Upper lobe of left lung (tissue), 6 donors: ENCODE data around the gene SEMA3G. TPM values are rescaled to one million over a fixed set of nuclear protein-coding genes. Genes with fewer than 3 reads are reported as not detected.

Source experiments
- ATAC-seq, 2 donors: fragments of 200-7000 bp; cut with Tn5 transposase; one replicate each; pipeline ENCODE4 v1.9.1; 2022; ENCODE audit warnings: mild to moderate bottlenecking in 2 of 2, moderate library complexity in 2 of 2; ENCODE audit not compliant: low FRiP score in 2 of 2
- DNase-seq, 2 donors: peaks; one replicate each; pipeline ENCODE4 v3.0.0-alpha.2; 2019 to 2020
- H3K27ac ChIP-seq, 4 donors: fragments of 200-600 bp; sonication (generic); one replicate each; pipeline ENCODE4 v1.5.1; 2016 to 2019
- H3K27me3 ChIP-seq, 4 donors: fragments of 200-600 bp; sonication (generic); one replicate each; pipeline ENCODE4 v1.5.1; 2017 to 2019
- H3K36me3 ChIP-seq, 4 donors: fragments of 200-600 bp; sonication (generic); one replicate each; pipeline ENCODE4 v1.5.1; 2016 to 2019
- H3K4me1 ChIP-seq, 4 donors: fragments of 200-600 bp; sonication (generic); one replicate each; pipeline ENCODE4 v1.5.1; 2018 to 2019
- H3K4me3 ChIP-seq, 4 donors: fragments of 200-600 bp; sonication (generic); one replicate each; pipeline ENCODE4 v1.5.1; 2017 to 2019; ENCODE audit warnings: mild to moderate bottlenecking in 2 of 4, moderate library complexity in 1 of 4
- H3K9me3 ChIP-seq, 4 donors: fragments of 200-600 bp; sonication (generic); one replicate each; pipeline ENCODE4 v1.5.1; 2018 to 2019
- EP300 ChIP-seq, 4 donors: sonication (generic); formaldehyde crosslinking; IDR thresholded peaks; one replicate each; pipeline ENCODE4 v1.5.1; 2017; ENCODE audit warnings: antibody characterized with exemption in 4 of 4, control low read depth in 2 of 4
- POLR2A ChIP-seq, 4 donors: fragments of 450-650 bp; IDR thresholded peaks; one replicate each; pipeline ENCODE4 v1.5.1; 2016 to 2017; ENCODE audit warnings: antibody characterized with exemption in 4 of 4, mild to moderate bottlenecking in 2 of 4
- POLR2AphosphoS5 ChIP-seq, 2 donors: sonication (generic); formaldehyde crosslinking; IDR thresholded peaks; one replicate each; pipeline ENCODE4 v1.5.1; 2017; ENCODE audit warnings: antibody characterized with exemption in 2 of 2
- WGBS, 2 donors: methylation state at CpG; one replicate each; pipeline ENCODE4 v1.1.5; 2017 to 2018; 5-methylcytosine and 5-hydroxymethylcytosine counted together
- total RNA-seq, 6 donors: library from RNA; depleted of rRNA in 4 of 6; stranded (reverse); fragments of >200 nt in 4 of 6; gene quantifications; one replicate each; pipeline versions ENCODE4 v1.1.0 to v1.2.1, GENCODE V29; 2016 to 2021
- TF ChIP-seq, protein P1 (sequence below), 6 experiments: fragments of 450-650 bp in 4 of 6; fragments of 200-600 bp in 2 of 6; sonication (generic) in 2 of 6; IDR thresholded peaks; one replicate each; pipeline ENCODE4 v1.5.1; 2016 to 2019; ENCODE audit warnings: antibody characterized with exemption in 6 of 6
- donor health status: DM: no; HTN: no; CAD: no; lungs with moderate emphysema.
- donor health status: DM: no; HTN: yes; CAD: no; lungs with severe emphysema.

SEMA3G gene
- total RNA-seq, 6 donors from 2014 or later = 5.1 to 69.0 (median 20.7) TPM

DNA sequence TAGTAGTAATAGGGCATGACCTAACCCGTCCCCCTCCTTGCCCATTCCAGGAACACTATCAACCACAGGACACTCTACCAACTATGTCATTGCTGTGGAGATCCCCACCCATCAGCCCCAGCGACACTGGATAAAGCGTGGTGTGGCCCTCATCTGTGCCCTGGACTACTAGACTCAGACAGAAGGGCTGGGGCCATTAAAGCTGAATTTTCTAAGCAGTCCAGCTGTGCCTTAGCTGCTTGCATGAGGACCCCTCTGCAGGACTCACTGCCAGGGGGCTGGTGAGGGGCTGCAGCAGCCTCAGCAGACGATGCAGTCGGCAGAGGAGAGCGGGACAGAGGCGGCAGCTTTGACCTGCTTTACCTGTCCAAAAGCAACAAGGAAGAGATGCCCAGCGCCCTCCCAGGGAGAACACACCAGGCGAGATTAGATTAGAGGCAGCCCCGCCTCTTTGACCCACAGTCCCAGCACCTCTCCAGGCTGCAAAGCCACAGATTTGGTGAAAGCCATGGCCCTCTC, 44.6 kb downstream of the SEMA3G start:
- Histone ChIP-seq H3K27ac (no peak overlapping the region), H3K36me3 (peaks cover 9 to 66% (median 56%) of the 10 kb centered on the region in 4 donors), H3K4me3 (no peak overlapping the region), H3K9me3 (no peaks in the 10 kb centered on the region), H3K27me3 (no peaks in the 10 kb centered on the region), H3K4me1 (no peaks in the 10 kb centered on the region)
- ATAC-seq (no peak), DNase-seq (no peak)
- WGBS, 2 donors = 87 to 91% methylated on average over 10 of the region's 10 CpGs
- TF ChIP-seq, protein P1, sequence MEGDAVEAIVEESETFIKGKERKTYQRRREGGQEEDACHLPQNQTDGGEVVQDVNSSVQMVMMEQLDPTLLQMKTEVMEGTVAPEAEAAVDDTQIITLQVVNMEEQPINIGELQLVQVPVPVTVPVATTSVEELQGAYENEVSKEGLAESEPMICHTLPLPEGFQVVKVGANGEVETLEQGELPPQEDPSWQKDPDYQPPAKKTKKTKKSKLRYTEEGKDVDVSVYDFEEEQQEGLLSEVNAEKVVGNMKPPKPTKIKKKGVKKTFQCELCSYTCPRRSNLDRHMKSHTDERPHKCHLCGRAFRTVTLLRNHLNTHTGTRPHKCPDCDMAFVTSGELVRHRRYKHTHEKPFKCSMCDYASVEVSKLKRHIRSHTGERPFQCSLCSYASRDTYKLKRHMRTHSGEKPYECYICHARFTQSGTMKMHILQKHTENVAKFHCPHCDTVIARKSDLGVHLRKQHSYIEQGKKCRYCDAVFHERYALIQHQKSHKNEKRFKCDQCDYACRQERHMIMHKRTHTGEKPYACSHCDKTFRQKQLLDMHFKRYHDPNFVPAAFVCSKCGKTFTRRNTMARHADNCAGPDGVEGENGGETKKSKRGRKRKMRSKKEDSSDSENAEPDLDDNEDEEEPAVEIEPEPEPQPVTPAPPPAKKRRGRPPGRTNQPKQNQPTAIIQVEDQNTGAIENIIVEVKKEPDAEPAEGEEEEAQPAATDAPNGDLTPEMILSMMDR (IDR thresholded peaks at IDR 0.05) = no peak
- TF ChIP-seq POLR2AphosphoS5 (IDR thresholded peaks at IDR 0.05) (no peak), EP300 (IDR thresholded peaks at IDR 0.05) (no peak), POLR2A (IDR thresholded peaks at IDR 0.05) (no peak)

DNA sequence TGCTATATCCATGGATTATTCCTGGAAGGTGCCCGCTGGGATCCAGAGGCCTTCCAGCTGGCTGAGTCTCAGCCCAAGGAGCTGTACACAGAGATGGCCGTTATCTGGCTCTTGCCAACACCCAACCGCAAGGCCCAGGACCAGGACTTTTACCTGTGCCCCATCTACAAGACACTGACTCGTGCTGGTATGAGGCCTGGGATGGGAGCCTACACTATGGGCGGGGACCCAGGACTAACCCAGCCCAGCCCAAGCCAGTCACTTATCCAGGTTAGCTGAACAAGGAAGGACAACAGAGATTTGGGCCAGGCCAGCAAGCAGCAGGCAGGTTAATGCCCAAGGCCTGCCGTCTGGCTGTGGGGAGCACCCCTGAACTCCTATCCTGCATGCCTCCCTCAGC, 45.3 kb downstream of the SEMA3G start:
- WGBS, 2 donors = 91 to 100% methylated on average over 2 to 6 of the region's 6 CpGs
- H3K9me3 ChIP-seq = no peaks in the 10 kb centered on the region
- no peak overlapping the region for H3K4me3 ChIP-seq
- DNase-seq (no peak), ATAC-seq (no peak)
- no peaks in the 10 kb centered on the region for H3K27me3 ChIP-seq
- peaks cover 9 to 59% (median 49%) of the 10 kb centered on the region in 4 donors for H3K36me3 ChIP-seq
- H3K4me1 ChIP-seq = no peaks in the 10 kb centered on the region
- TF ChIP-seq EP300 (IDR thresholded peaks at IDR 0.05) (no peak), POLR2A (IDR thresholded peaks at IDR 0.05) (no peak), POLR2AphosphoS5 (IDR thresholded peaks at IDR 0.05) (no peak)
- TF ChIP-seq, protein P1 (IDR thresholded peaks at IDR 0.05) = no peak
- H3K27ac ChIP-seq = no peak overlapping the region

DNA sequence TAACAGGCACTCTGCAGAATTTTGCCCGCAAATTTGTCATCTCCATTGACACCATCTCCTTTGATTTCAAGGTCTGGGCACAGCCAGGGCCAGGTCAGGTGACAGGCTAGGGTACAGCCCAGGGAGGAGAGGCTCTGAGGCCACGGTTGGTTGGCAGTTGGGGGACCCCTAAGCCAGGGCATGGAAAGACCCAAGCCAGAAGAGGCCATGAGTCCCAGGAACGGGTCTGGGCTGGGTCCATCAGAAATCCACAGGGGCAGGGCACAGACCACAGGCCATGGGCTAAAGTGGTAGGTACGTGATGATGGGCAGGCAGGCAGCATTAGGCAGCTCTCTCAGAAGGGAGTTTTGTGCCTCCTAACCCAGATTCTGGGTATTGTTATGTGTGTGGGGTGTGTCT, 45.8 kb downstream of the SEMA3G start:
- H3K27me3 ChIP-seq = no peaks in the 10 kb centered on the region
- H3K4me3 ChIP-seq = no peak overlapping the region
- peaks cover 5 to 56% (median 45%) of the 10 kb centered on the region in 4 donors for H3K36me3 ChIP-seq
- no peak for ATAC-seq
- no peak for DNase-seq
- no peaks in the 10 kb centered on the region for H3K9me3 ChIP-seq
- no peak for TF ChIP-seq EP300 (IDR thresholded peaks at IDR 0.05)
- TF ChIP-seq POLR2A (IDR thresholded peaks at IDR 0.05) = no peak
- TF ChIP-seq POLR2AphosphoS5 (IDR thresholded peaks at IDR 0.05) = no peak
- TF ChIP-seq, protein P1 (IDR thresholded peaks at IDR 0.05) = no peak
- H3K27ac ChIP-seq = no peak overlapping the region
- 89 to 92% methylated on average over 3 to 4 of the region's 4 CpGs for WGBS, 2 donors
- H3K4me1 ChIP-seq = no peaks in the 10 kb centered on the region

DNA sequence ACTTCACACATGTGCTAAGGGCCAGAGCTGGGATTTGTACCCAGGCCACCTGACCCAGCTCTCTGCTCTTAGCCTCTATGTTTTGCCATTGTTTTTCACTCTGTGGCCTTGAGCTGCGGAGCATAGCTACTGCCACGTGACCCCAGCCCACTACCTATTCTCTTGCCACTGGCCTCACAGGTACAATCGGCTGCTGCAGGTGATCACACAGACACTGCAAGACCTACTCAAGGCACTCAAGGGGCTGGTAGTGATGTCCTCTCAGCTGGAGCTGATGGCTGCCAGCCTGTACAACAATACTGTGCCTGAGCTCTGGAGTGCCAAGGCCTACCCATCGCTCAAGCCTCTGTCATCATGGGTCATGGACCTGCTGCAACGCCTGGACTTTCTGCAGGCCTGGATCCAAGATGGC, 46.2 kb downstream of the SEMA3G start:
- H3K27ac ChIP-seq = no peak overlapping the region
- no peak for ATAC-seq
- 92 to 93% methylated on average over 4 to 5 of the region's 5 CpGs for WGBS, 2 donors
- TF ChIP-seq POLR2A (IDR thresholded peaks at IDR 0.05) (no peak), EP300 (IDR thresholded peaks at IDR 0.05) (no peak), POLR2AphosphoS5 (IDR thresholded peaks at IDR 0.05) (no peak)
- TF ChIP-seq, protein P1 (IDR thresholded peaks at IDR 0.05) = no peak
- DNase-seq = no peak
- peaks cover 5 to 56% (median 42%) of the 10 kb centered on the region in 4 donors for H3K36me3 ChIP-seq
- no peaks in the 10 kb centered on the region for H3K4me1 ChIP-seq
- no peak overlapping the region for H3K4me3 ChIP-seq
- no peaks in the 10 kb centered on the region for H3K27me3 ChIP-seq
- H3K9me3 ChIP-seq = no peaks in the 10 kb centered on the region
